NCI-H2171 (cell line): ENCODE measurements around the gene CMSS1.

Experiments
- DNase-seq: peaks from one replicate; lab custom pipeline; 2025; lab: John Stamatoyannopoulos, UW

Gene CMSS1

GRCh38 chr3:99960123-99960878, 142.6 kb downstream of the CMSS1 start:
- DNase-seq = no peak

- no peak for DNase-seq
Observed at GRCh38 chr3:99960941-99961340, 143.3 kb downstream of the CMSS1 start.

GRCh38 chr3:99961756-99962515, 144.3 kb downstream of the CMSS1 start:
- DNase-seq = no peak

- no peak for DNase-seq
Observed at GRCh38 chr3:99962703-99963102, 145.0 kb downstream of the CMSS1 start.

- DNase-seq = no peak
Observed at GRCh38 chr3:99965077-99965476, 147.4 kb downstream of the CMSS1 start.

GRCh38 chr3:99965681-99966408, 148.2 kb downstream of the CMSS1 start:
- DNase-seq = no peak

- DNase-seq = no peak
Observed at GRCh38 chr3:99966662-99967416, 149.2 kb downstream of the CMSS1 start.

- DNase-seq = no peak
Observed at GRCh38 chr3:99967796-99968195, 150.1 kb downstream of the CMSS1 start.

- DNase-seq = no peak
Observed at GRCh38 chr3:99969136-99969535, 151.5 kb downstream of the CMSS1 start.

- DNase-seq = no peak
Observed at GRCh38 chr3:99970198-99970597, 152.5 kb downstream of the CMSS1 start.

- no peak for DNase-seq
Observed at GRCh38 chr3:99971761-99972160, 154.1 kb downstream of the CMSS1 start.

GRCh38 chr3:99972380-99973104, 154.9 kb downstream of the CMSS1 start:
- peak; percentile 39 for DNase-seq

- DNase-seq = no peak
Observed at GRCh38 chr3:99974989-99975388, 157.3 kb downstream of the CMSS1 start.

- DNase-seq = no peak
Observed at GRCh38 chr3:99976584-99976983, 158.9 kb downstream of the CMSS1 start.

GRCh38 chr3:99978221-99978620, 160.6 kb downstream of the CMSS1 start:
- DNase-seq = no peak

- DNase-seq = no peak
Observed at GRCh38 chr3:99980606-99981005, 162.9 kb downstream of the CMSS1 start.

GRCh38 chr3:99981138-99981537, 163.5 kb downstream of the CMSS1 start:
- DNase-seq = no peak

- DNase-seq = no peak
Observed at GRCh38 chr3:99982650-99983049, 165.0 kb downstream of the CMSS1 start.

GRCh38 chr3:99984139-99984538, 166.5 kb downstream of the CMSS1 start:
- no peak for DNase-seq

GRCh38 chr3:99984668-99985067, 167.0 kb downstream of the CMSS1 start:
- no peak for DNase-seq

GRCh38 chr3:99990179-99990578, 172.5 kb downstream of the CMSS1 start:
- DNase-seq = no peak
